HEK293T (cell line): ENCODE results near the gene EIF3L.

Source experiments
- BHLHE40 ChIP-seq: fragments of 450-650 bp; IDR thresholded peaks from 2 replicates; pipeline ENCODE4 v1.6.1; 2016; ENCODE audit warnings: mild to moderate bottlenecking, moderate library complexity, borderline replicate concordance
- CTBP1 ChIP-seq: fragments of 450-650 bp; IDR thresholded peaks from 2 replicates; pipeline ENCODE4 v1.6.1; 2016; ENCODE audit warnings: borderline replicate concordance
- HDGF ChIP-seq: fragments of 450-650 bp; IDR thresholded peaks from 2 replicates; pipeline ENCODE4 v1.6.1; 2017; ENCODE audit warnings: antibody characterized with exemption, borderline replicate concordance
- PKNOX1 ChIP-seq: fragments of 450-650 bp; IDR thresholded peaks from 2 replicates; pipeline ENCODE4 v1.6.1; 2016
- SUZ12 ChIP-seq: fragments of 450-650 bp; IDR thresholded peaks from 2 replicates; pipeline ENCODE4 v1.6.1; 2016; ENCODE audit warnings: mild to moderate bottlenecking
- TARDBP ChIP-seq: fragments of 450-650 bp; IDR thresholded peaks from 2 replicates; pipeline ENCODE4 v1.6.1; 2016
- ZNF384 ChIP-seq: fragments of 450-650 bp; IDR thresholded peaks from 2 replicates; pipeline ENCODE4 v1.6.1; 2016

DNA sequence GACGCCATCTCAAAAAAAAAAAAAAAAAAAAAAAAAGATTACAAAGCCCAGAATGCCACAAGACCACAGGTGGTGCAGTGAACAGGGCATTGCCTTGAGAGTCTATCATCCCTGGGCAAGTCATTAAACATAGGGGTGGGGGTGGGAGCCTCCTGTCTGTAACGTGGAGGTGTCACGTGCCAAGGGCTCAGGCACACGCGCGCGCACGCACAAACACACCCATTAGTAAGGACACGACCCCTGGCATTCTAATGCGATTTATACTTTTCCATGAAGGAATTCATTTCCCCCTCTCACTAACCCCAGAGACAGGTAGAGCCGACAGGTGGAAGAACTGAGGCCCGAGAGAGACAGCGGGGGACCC lies 47.3 kb upstream of the EIF3L start:
- TF ChIP-seq PKNOX1 (no peak), SUZ12 (no peak), CTBP1 (no peak), BHLHE40 (no peak), ZNF384 (no peak), TARDBP (no peak), HDGF (no peak)
